ENCODE measurements around the gene OR4F15. TPM values are rescaled to one million over a fixed set of nuclear protein-coding genes. Genes with fewer than 3 reads are reported as not detected.
"Not testable (repeated sequence)": the region's sequence is repeated elsewhere in the genome, so short reads cannot be mapped to it uniquely, and the experiment has no call there.

The OR4F15 gene
- total RNA-seq, 2 donors from 2014 or later = not detected

- H3K4me1 ChIP-seq (ENCODE audit: control insufficient read depth, insufficient read depth, low read length); H3K4me3 ChIP-seq (ENCODE audit: low read length); H3K4me3 Mint-ChIP-seq; H3K9me3 ChIP-seq (ENCODE audit: control insufficient read depth, low read length); H3K36me3 ChIP-seq (ENCODE audit: control insufficient read depth, insufficient read depth, low read length); H3K9ac ChIP-seq (ENCODE audit: extremely low read depth, low read length, poor library complexity, severe bottlenecking); H3K9me3 Mint-ChIP-seq; H3K36me3 Mint-ChIP-seq (ENCODE audit: low read depth); H3K27ac Mint-ChIP-seq; H3K4me1 Mint-ChIP-seq; H3K27me3 Mint-ChIP-seq (ENCODE audit: insufficient read depth); H3K27me3 ChIP-seq (ENCODE audit: control insufficient read depth, insufficient read depth, low read length, poor library complexity, severe bottlenecking); H3K27ac ChIP-seq (ENCODE audit: low read depth, low read length): not testable (repeated sequence)
- 0 to 79% methylated on average over 1 to 8 of the region's 11 CpGs for WGBS, 2 experiments (ENCODE audit: insufficient coverage in 1 of 2, insufficient read length in 1 of 2)
- peak; percentile 66 for DNase-seq
- TF ChIP-seq, protein P1, sequence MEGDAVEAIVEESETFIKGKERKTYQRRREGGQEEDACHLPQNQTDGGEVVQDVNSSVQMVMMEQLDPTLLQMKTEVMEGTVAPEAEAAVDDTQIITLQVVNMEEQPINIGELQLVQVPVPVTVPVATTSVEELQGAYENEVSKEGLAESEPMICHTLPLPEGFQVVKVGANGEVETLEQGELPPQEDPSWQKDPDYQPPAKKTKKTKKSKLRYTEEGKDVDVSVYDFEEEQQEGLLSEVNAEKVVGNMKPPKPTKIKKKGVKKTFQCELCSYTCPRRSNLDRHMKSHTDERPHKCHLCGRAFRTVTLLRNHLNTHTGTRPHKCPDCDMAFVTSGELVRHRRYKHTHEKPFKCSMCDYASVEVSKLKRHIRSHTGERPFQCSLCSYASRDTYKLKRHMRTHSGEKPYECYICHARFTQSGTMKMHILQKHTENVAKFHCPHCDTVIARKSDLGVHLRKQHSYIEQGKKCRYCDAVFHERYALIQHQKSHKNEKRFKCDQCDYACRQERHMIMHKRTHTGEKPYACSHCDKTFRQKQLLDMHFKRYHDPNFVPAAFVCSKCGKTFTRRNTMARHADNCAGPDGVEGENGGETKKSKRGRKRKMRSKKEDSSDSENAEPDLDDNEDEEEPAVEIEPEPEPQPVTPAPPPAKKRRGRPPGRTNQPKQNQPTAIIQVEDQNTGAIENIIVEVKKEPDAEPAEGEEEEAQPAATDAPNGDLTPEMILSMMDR (conservative IDR thresholded peaks at IDR 0.05) = peak; percentile 42
Observed at GRCh38 chr15:101767083-101767640, 44.8 kb upstream of the OR4F15 start.

- no peak overlapping the region for H3K27ac Mint-ChIP-seq
- TF ChIP-seq, protein P1 (conservative IDR thresholded peaks at IDR 0.05) = no peak
- no peak overlapping the region for H3K9ac ChIP-seq (ENCODE audit: extremely low read depth, low read length, poor library complexity, severe bottlenecking)
- no peaks in the 10 kb centered on the region for H3K27me3 ChIP-seq (ENCODE audit: control insufficient read depth, insufficient read depth, low read length, poor library complexity, severe bottlenecking)
- no peaks in the 10 kb centered on the region for H3K36me3 ChIP-seq (ENCODE audit: control insufficient read depth, insufficient read depth, low read length)
- H3K4me1 ChIP-seq (ENCODE audit: control insufficient read depth, insufficient read depth, low read length) = no peaks in the 10 kb centered on the region
- H3K9me3 Mint-ChIP-seq = no peaks in the 10 kb centered on the region
- no peaks in the 10 kb centered on the region for H3K4me1 Mint-ChIP-seq
- no peak for DNase-seq
- H3K4me3 Mint-ChIP-seq = no peak overlapping the region
- H3K4me3 ChIP-seq (ENCODE audit: low read length) = no peak overlapping the region
- no peaks in the 10 kb centered on the region for H3K36me3 Mint-ChIP-seq (ENCODE audit: low read depth)
- no peak overlapping the region for H3K27ac ChIP-seq (ENCODE audit: low read depth, low read length)
- H3K27me3 Mint-ChIP-seq (ENCODE audit: insufficient read depth) = peaks cover 7% of the 10 kb centered on the region
- H3K9me3 ChIP-seq (ENCODE audit: control insufficient read depth, low read length) = no peaks in the 10 kb centered on the region
- WGBS, 2 experiments (ENCODE audit: insufficient coverage in 1 of 2, insufficient read length in 1 of 2) = 89 to 97% methylated on average over 3 to 8 of the region's 8 CpGs
Observed at GRCh38 chr15:101772921-101773320, 39.1 kb upstream of the OR4F15 start.

GRCh38 chr15:101773496-101774100 is 38.4 kb upstream of the OR4F15 start:
- H3K9ac ChIP-seq (ENCODE audit: extremely low read depth, low read length, poor library complexity, severe bottlenecking) = no peak overlapping the region
- H3K27me3 ChIP-seq (ENCODE audit: control insufficient read depth, insufficient read depth, low read length, poor library complexity, severe bottlenecking) = no peaks in the 10 kb centered on the region
- DNase-seq = peak; percentile 86
- Mint-ChIP-seq H3K4me3 (no peak overlapping the region), H3K27me3 (ENCODE audit: insufficient read depth) (peaks cover 10% of the 10 kb centered on the region), H3K4me1 (no peaks in the 10 kb centered on the region), H3K9me3 (no peaks in the 10 kb centered on the region), H3K36me3 (ENCODE audit: low read depth) (no peaks in the 10 kb centered on the region), H3K27ac (no peak overlapping the region)
- H3K27ac ChIP-seq (ENCODE audit: low read depth, low read length) = no peak overlapping the region
- H3K36me3 ChIP-seq (ENCODE audit: control insufficient read depth, insufficient read depth, low read length) = no peaks in the 10 kb centered on the region
- no peaks in the 10 kb centered on the region for H3K9me3 ChIP-seq (ENCODE audit: control insufficient read depth, low read length)
- 62 to 71% methylated on average over 4 to 6 of the region's 7 CpGs for WGBS, 2 experiments (ENCODE audit: insufficient coverage in 1 of 2, insufficient read length in 1 of 2)
- H3K4me1 ChIP-seq (ENCODE audit: control insufficient read depth, insufficient read depth, low read length) = no peaks in the 10 kb centered on the region
- TF ChIP-seq, protein P1 (conservative IDR thresholded peaks at IDR 0.05) = peak; percentile 72
- H3K4me3 ChIP-seq (ENCODE audit: low read length) = no peak overlapping the region
